PC-9 (cell line): ENCODE measurements around the gene COL5A2.

Experiments
- CTCF ChIP-seq: fragments of 200-600 bp; sonication (generic); conservative IDR thresholded peaks from 2 replicates; pipeline ENCODE4 v1.6.1; 2017; ENCODE audit warnings: mixed run types, antibody characterized with exemption, mild to moderate bottlenecking, moderate library complexity
- EZH2 ChIP-seq: fragments of 200-600 bp; sonication (generic); IDR thresholded peaks from 2 replicates; pipeline ENCODE4 v1.8.0; 2017; ENCODE audit warnings: antibody characterized with exemption, low read depth

DNA sequence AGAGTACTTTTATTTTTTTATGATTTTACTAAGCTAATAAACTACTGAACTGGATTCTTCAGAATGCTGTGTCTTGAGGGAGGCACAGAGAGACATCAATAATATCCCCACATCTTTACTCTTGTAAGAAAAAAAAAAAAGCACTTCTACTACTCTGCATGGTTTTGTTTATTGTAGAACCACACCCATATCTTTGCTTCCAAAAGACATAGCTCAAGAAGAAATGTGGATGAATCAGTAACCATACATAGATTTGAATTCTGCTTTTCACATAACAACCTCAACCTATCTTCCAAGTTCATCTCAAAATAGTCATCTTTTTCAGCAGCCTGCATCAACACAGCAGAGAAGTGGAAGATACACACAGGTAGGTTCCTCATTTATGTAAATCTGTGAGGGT lies 12.2 kb upstream of the COL5A2 start:
- TF ChIP-seq CTCF, result no peak
- TF ChIP-seq EZH2, result no peak
